ENCODE results near the gene LINS1. TPM values are rescaled to one million over a fixed set of nuclear protein-coding genes. Genes with fewer than 3 reads are reported as not detected.

Gene LINS1
- total RNA-seq, 2 donors from 2014 or later: 6.1 to 8.0 TPM

- 92 to 97% methylated on average over 3 to 6 of the region's 7 CpGs for WGBS, 2 experiments (ENCODE audit: insufficient coverage in 1 of 2, insufficient read length in 1 of 2)
- Histone ChIP-seq H3K36me3 (ENCODE audit: control insufficient read depth, insufficient read depth, low read length) (no peaks in the 10 kb centered on the region), H3K9me3 (ENCODE audit: control insufficient read depth, low read length) (no peaks in the 10 kb centered on the region), H3K27me3 (ENCODE audit: control insufficient read depth, insufficient read depth, low read length, poor library complexity, severe bottlenecking) (no peaks in the 10 kb centered on the region), H3K27ac (ENCODE audit: low read depth, low read length) (no peak overlapping the region), H3K4me3 (ENCODE audit: low read length) (no peak overlapping the region), H3K9ac (ENCODE audit: extremely low read depth, low read length, poor library complexity, severe bottlenecking) (no peak overlapping the region), H3K4me1 (ENCODE audit: control insufficient read depth, insufficient read depth, low read length) (peaks cover 5% of the 10 kb centered on the region)
- H3K4me1 Mint-ChIP-seq: peaks cover 18% of the 10 kb centered on the region
- H3K27me3 Mint-ChIP-seq (ENCODE audit: insufficient read depth): no peaks in the 10 kb centered on the region
- no peaks in the 10 kb centered on the region for H3K9me3 Mint-ChIP-seq
- TF ChIP-seq CTCF (conservative IDR thresholded peaks at IDR 0.05): no peak
- H3K27ac Mint-ChIP-seq: no peak overlapping the region
- DNase-seq: no peak
- H3K4me3 Mint-ChIP-seq: no peak overlapping the region
- H3K36me3 Mint-ChIP-seq (ENCODE audit: low read depth): no peaks in the 10 kb centered on the region
Measured at GRCh38 chr15:100520132-100520921, 81.7 kb downstream of the LINS1 start.

GRCh38 chr15:100517846-100518245 lies 84.1 kb downstream of the LINS1 start:
- H3K4me3 ChIP-seq (ENCODE audit: low read length): no peak overlapping the region
- H3K9me3 ChIP-seq (ENCODE audit: control insufficient read depth, low read length): no peaks in the 10 kb centered on the region
- peaks cover 9% of the 10 kb centered on the region for H3K4me1 ChIP-seq (ENCODE audit: control insufficient read depth, insufficient read depth, low read length)
- peaks cover 22% of the 10 kb centered on the region for H3K4me1 Mint-ChIP-seq
- no peak overlapping the region for H3K27ac Mint-ChIP-seq
- no peaks in the 10 kb centered on the region for H3K27me3 Mint-ChIP-seq (ENCODE audit: insufficient read depth)
- H3K4me3 Mint-ChIP-seq: no peak overlapping the region
- WGBS, 2 experiments (ENCODE audit: insufficient coverage in 1 of 2, insufficient read length in 1 of 2): 80 to 87% methylated on average over 1 to 3 of the region's 3 CpGs
- H3K27me3 ChIP-seq (ENCODE audit: control insufficient read depth, insufficient read depth, low read length, poor library complexity, severe bottlenecking): no peaks in the 10 kb centered on the region
- H3K9me3 Mint-ChIP-seq: no peaks in the 10 kb centered on the region
- H3K36me3 ChIP-seq (ENCODE audit: control insufficient read depth, insufficient read depth, low read length): no peaks in the 10 kb centered on the region
- no peak overlapping the region for H3K27ac ChIP-seq (ENCODE audit: low read depth, low read length)
- TF ChIP-seq CTCF (conservative IDR thresholded peaks at IDR 0.05): no peak
- DNase-seq: no peak
- H3K36me3 Mint-ChIP-seq (ENCODE audit: low read depth): no peaks in the 10 kb centered on the region
- no peak overlapping the region for H3K9ac ChIP-seq (ENCODE audit: extremely low read depth, low read length, poor library complexity, severe bottlenecking)

Other genes starting within 250 kb of the LINS1 start
- under 1 TPM in 1 of 2 donors, not detected in 1; 0.48 TPM for gene CERS3, start 73.2 kb downstream of the LINS1 start, total RNA-seq
- 10 to 100 TPM; 14.3 to 16.2 TPM for gene ASB7, start 405 bp upstream of the LINS1 start, total RNA-seq